Measurements from ENCODE around the gene CALM3.
A peak's percentile ranks its signal among the peaks of the same experiment; 100 is the strongest.

Gene CALM3

GRCh38 chr19:46600384-46601317 is 479 bp upstream of the CALM3 start:
- peak; percentile 98 for DNase-seq (ENCODE audit: low spot score)

- DNase-seq (ENCODE audit: low spot score): no peak
Observed at GRCh38 chr19:46602392-46603194, 1.5 kb downstream of the CALM3 start.

GRCh38 chr19:46603195-46603637 is 2.1 kb downstream of the CALM3 start:
- DNase-seq (ENCODE audit: low spot score): peak; percentile 32

- no peak for DNase-seq (ENCODE audit: low spot score)
Observed at GRCh38 chr19:46603752-46604231, 2.7 kb downstream of the CALM3 start.

GRCh38 chr19:46604781-46605355 is 3.7 kb downstream of the CALM3 start:
- DNase-seq (ENCODE audit: low spot score): no peak

- no peak for DNase-seq (ENCODE audit: low spot score)
Observed at GRCh38 chr19:46605356-46605821, 4.3 kb downstream of the CALM3 start.

GRCh38 chr19:46606019-46606418 is 4.9 kb downstream of the CALM3 start:
- no peak for DNase-seq (ENCODE audit: low spot score)

GRCh38 chr19:46606681-46607447 is 5.7 kb downstream of the CALM3 start:
- no peak for DNase-seq (ENCODE audit: low spot score)

GRCh38 chr19:46607448-46607841 is 6.3 kb downstream of the CALM3 start:
- DNase-seq (ENCODE audit: low spot score): no peak

- DNase-seq (ENCODE audit: low spot score): no peak
Observed at GRCh38 chr19:46608178-46608577, 7.0 kb downstream of the CALM3 start.

- no peak for DNase-seq (ENCODE audit: low spot score)
Observed at GRCh38 chr19:46608581-46609345, 7.6 kb downstream of the CALM3 start.

- no peak for DNase-seq (ENCODE audit: low spot score)
Observed at GRCh38 chr19:46609511-46610412, 8.6 kb downstream of the CALM3 start.

- DNase-seq (ENCODE audit: low spot score): no peak
Observed at GRCh38 chr19:46610413-46610775, 9.3 kb downstream of the CALM3 start.

GRCh38 chr19:46610851-46611770 is 10.0 kb downstream of the CALM3 start:
- no peak for DNase-seq (ENCODE audit: low spot score)

- DNase-seq (ENCODE audit: low spot score): no peak
Observed at GRCh38 chr19:46611776-46612175, 10.6 kb downstream of the CALM3 start.

- no peak for DNase-seq (ENCODE audit: low spot score)
Observed at GRCh38 chr19:46613525-46613924, 12.4 kb downstream of the CALM3 start.

- DNase-seq (ENCODE audit: low spot score): peak; percentile 74
Observed at GRCh38 chr19:46614114-46614722, 13.1 kb downstream of the CALM3 start.

GRCh38 chr19:46615966-46616365 is 14.8 kb downstream of the CALM3 start:
- DNase-seq (ENCODE audit: low spot score): no peak

Measured in kidney tubule cell (primary cell).